HUES64 (cell line): Measurements from ENCODE around the gene UNG.
"Not testable (repeated sequence)": the region's sequence is repeated elsewhere in the genome, so short reads cannot be mapped to it uniquely, and the experiment has no call there.

ENCODE experiments used
- H3K27ac ChIP-seq: 2 replicates; pipeline ENCODE4 v1.7.0; 2013; ENCODE audit warnings: low read depth, low read length, inconsistent platforms
- H3K27me3 ChIP-seq: 2 replicates; pipeline ENCODE4 v1.6.1; 2013; ENCODE audit warnings: mild to moderate bottlenecking, low read length; ENCODE audit not compliant: insufficient read depth
- H3K36me3 ChIP-seq: 2 replicates; pipeline ENCODE4 v1.6.1; 2013; ENCODE audit warnings: mild to moderate bottlenecking, low read length; ENCODE audit not compliant: insufficient read depth
- H3K4me1 ChIP-seq: 2 replicates; pipeline ENCODE4 v1.6.1; 2013; ENCODE audit warnings: mild to moderate bottlenecking, low read length, moderate library complexity; ENCODE audit not compliant: insufficient read depth
- H3K4me3 ChIP-seq: 2 replicates; pipeline ENCODE4 v1.5.1; 2013; ENCODE audit warnings: mild to moderate bottlenecking, low read length, moderate library complexity
- H3K9ac ChIP-seq: 2 replicates; pipeline ENCODE4 v1.6.1; 2013; ENCODE audit warnings: mild to moderate bottlenecking, low read depth, low read length
- H3K9me3 ChIP-seq: 2 replicates; pipeline ENCODE4 v1.6.1; 2013; ENCODE audit warnings: low read depth, low read length; ENCODE audit not compliant: insufficient read depth
- WGBS: fragments of 150-250, 120-280 bp; methylation state at CpG from one replicate; pipeline ENCODE4 v1.1.7; 2013; ENCODE audit warnings: missing lambda C conversion rate; 5-methylcytosine and 5-hydroxymethylcytosine counted together

The UNG gene

GRCh38 chr12:109139791-109140190 is 42.4 kb downstream of the UNG start:
- no peaks in the 10 kb centered on the region for H3K9me3 ChIP-seq
- H3K36me3 ChIP-seq: no peaks in the 10 kb centered on the region
- no peaks in the 10 kb centered on the region for H3K27me3 ChIP-seq
- H3K27ac ChIP-seq: no peak overlapping the region
- H3K4me3 ChIP-seq: no peak overlapping the region
- H3K4me1 ChIP-seq: no peaks in the 10 kb centered on the region
- 77% methylated on average over 7 of the region's 7 CpGs for WGBS
- no peak overlapping the region for H3K9ac ChIP-seq

- 91% methylated on average over 4 of the region's 4 CpGs for WGBS
- no peak overlapping the region for H3K9ac ChIP-seq
- H3K36me3 ChIP-seq: no peaks in the 10 kb centered on the region
- no peaks in the 10 kb centered on the region for H3K4me1 ChIP-seq
- H3K27me3 ChIP-seq: no peaks in the 10 kb centered on the region
- no peaks in the 10 kb centered on the region for H3K9me3 ChIP-seq
- H3K4me3 ChIP-seq: no peak overlapping the region
- H3K27ac ChIP-seq: no peak overlapping the region
Measured at GRCh38 chr12:109140560-109140959, 43.2 kb downstream of the UNG start.

GRCh38 chr12:109144224-109144623 is 46.8 kb downstream of the UNG start:
- Histone ChIP-seq H3K4me3 (no peak overlapping the region), H3K36me3 (no peaks in the 10 kb centered on the region), H3K27ac (no peak overlapping the region), H3K9ac (no peak overlapping the region), H3K9me3 (no peaks in the 10 kb centered on the region), H3K4me1 (no peaks in the 10 kb centered on the region), H3K27me3 (no peaks in the 10 kb centered on the region)
- 61% methylated on average over 4 of the region's 4 CpGs for WGBS

GRCh38 chr12:109147126-109147525 is 49.7 kb downstream of the UNG start:
- not testable (repeated sequence) for H3K4me1 ChIP-seq, H3K9ac ChIP-seq, H3K36me3 ChIP-seq, H3K27ac ChIP-seq, H3K4me3 ChIP-seq, H3K9me3 ChIP-seq, H3K27me3 ChIP-seq
- WGBS: 80% methylated on average over 1 of the region's 1 CpG

GRCh38 chr12:109147954-109148353 is 50.6 kb downstream of the UNG start:
- no peak overlapping the region for H3K4me3 ChIP-seq
- no peaks in the 10 kb centered on the region for H3K4me1 ChIP-seq
- H3K9me3 ChIP-seq: no peaks in the 10 kb centered on the region
- H3K9ac ChIP-seq: no peak overlapping the region
- no peaks in the 10 kb centered on the region for H3K27me3 ChIP-seq
- WGBS: 70% methylated on average over 2 of the region's 2 CpGs
- H3K36me3 ChIP-seq: no peaks in the 10 kb centered on the region
- H3K27ac ChIP-seq: no peak overlapping the region

GRCh38 chr12:109150124-109150640 is 52.8 kb downstream of the UNG start:
- peaks cover 12% of the 10 kb centered on the region; the same call in 1 of the 2 replicates for H3K27me3 ChIP-seq
- WGBS: 91% methylated on average over 9 of the region's 9 CpGs
- no peaks in the 10 kb centered on the region for H3K36me3 ChIP-seq
- H3K9ac ChIP-seq: no peak overlapping the region
- no peak overlapping the region for H3K4me3 ChIP-seq
- H3K4me1 ChIP-seq: no peaks in the 10 kb centered on the region
- no peak overlapping the region for H3K27ac ChIP-seq
- H3K9me3 ChIP-seq: no peaks in the 10 kb centered on the region

- Histone ChIP-seq H3K27ac (no peak overlapping the region), H3K9me3 (no peaks in the 10 kb centered on the region), H3K36me3 (no peaks in the 10 kb centered on the region), H3K4me1 (no peaks in the 10 kb centered on the region), H3K27me3 (peaks cover 12% of the 10 kb centered on the region; the same call in 1 of the 2 replicates), H3K9ac (no peak overlapping the region), H3K4me3 (no peak overlapping the region)
- 93% methylated on average over 4 of the region's 4 CpGs for WGBS
Measured at GRCh38 chr12:109151457-109151856, 54.1 kb downstream of the UNG start.

GRCh38 chr12:109153821-109154441 is 56.5 kb downstream of the UNG start:
- Histone ChIP-seq H3K4me3 (peak overlapping the region; percentile 86), H3K27me3 (peaks cover 12% of the 10 kb centered on the region; the same call in 1 of the 2 replicates), H3K9me3 (no peaks in the 10 kb centered on the region), H3K27ac (no peak overlapping the region), H3K4me1 (no peaks in the 10 kb centered on the region), H3K36me3 (no peaks in the 10 kb centered on the region), H3K9ac (no peak overlapping the region)
- WGBS: 44% methylated on average over 17 of the region's 18 CpGs

- Histone ChIP-seq H3K27ac (peak overlapping the region; percentile 94), H3K4me3 (peak overlapping the region; percentile 86), H3K36me3 (no peaks in the 10 kb centered on the region), H3K9ac (peak overlapping the region; percentile 77), H3K9me3 (no peaks in the 10 kb centered on the region), H3K4me1 (no peaks in the 10 kb centered on the region), H3K27me3 (peaks cover 12% of the 10 kb centered on the region; the same call in 1 of the 2 replicates)
- WGBS: under 1% methylated on average over 61 of the region's 61 CpGs
Measured at GRCh38 chr12:109154451-109155438, 57.3 kb downstream of the UNG start.

- Histone ChIP-seq H3K36me3 (no peaks in the 10 kb centered on the region), H3K9ac (no peak overlapping the region), H3K27me3 (peaks cover 12% of the 10 kb centered on the region; the same call in 1 of the 2 replicates), H3K4me1 (no peaks in the 10 kb centered on the region), H3K27ac (no peak overlapping the region), H3K4me3 (no peak overlapping the region), H3K9me3 (no peaks in the 10 kb centered on the region)
- WGBS: 98% methylated on average over 5 of the region's 5 CpGs
Measured at GRCh38 chr12:109156036-109156435, 58.6 kb downstream of the UNG start.

- H3K27me3 ChIP-seq: peaks cover 12% of the 10 kb centered on the region; the same call in 1 of the 2 replicates
- no peaks in the 10 kb centered on the region for H3K36me3 ChIP-seq
- H3K9ac ChIP-seq: no peak overlapping the region
- H3K4me1 ChIP-seq: no peaks in the 10 kb centered on the region
- 91% methylated on average over 5 of the region's 5 CpGs for WGBS
- no peaks in the 10 kb centered on the region for H3K9me3 ChIP-seq
- no peak overlapping the region for H3K4me3 ChIP-seq
- no peak overlapping the region for H3K27ac ChIP-seq
Measured at GRCh38 chr12:109156586-109156985, 59.2 kb downstream of the UNG start.
